ENCODE data around the gene SYP.

DNA sequence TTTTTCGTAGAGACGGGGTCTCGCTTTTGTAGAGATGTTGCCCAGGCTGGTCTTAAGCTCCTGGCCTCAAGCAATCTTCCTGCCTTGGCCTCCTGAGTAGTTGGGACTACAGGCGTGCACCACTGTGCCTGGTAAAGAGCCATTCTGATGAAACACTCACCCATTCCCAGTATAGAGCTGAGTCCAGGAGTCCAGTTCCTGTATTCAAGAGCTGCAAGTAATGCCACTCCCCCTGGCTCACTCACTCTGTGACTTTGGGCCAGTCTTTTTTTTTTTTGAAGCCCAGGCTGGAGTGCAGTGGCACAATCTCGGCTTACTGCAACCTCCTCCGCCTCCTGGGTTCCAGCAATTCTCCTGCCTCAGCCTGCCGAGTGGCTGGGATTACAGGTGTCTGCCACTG lies 38.7 kb upstream of the SYP start:
- TF ChIP-seq EP300 (IDR thresholded peaks at IDR 0.05) (no peak), POLR2A (IDR thresholded peaks at IDR 0.05) (no peak)
- TF ChIP-seq, protein P1, sequence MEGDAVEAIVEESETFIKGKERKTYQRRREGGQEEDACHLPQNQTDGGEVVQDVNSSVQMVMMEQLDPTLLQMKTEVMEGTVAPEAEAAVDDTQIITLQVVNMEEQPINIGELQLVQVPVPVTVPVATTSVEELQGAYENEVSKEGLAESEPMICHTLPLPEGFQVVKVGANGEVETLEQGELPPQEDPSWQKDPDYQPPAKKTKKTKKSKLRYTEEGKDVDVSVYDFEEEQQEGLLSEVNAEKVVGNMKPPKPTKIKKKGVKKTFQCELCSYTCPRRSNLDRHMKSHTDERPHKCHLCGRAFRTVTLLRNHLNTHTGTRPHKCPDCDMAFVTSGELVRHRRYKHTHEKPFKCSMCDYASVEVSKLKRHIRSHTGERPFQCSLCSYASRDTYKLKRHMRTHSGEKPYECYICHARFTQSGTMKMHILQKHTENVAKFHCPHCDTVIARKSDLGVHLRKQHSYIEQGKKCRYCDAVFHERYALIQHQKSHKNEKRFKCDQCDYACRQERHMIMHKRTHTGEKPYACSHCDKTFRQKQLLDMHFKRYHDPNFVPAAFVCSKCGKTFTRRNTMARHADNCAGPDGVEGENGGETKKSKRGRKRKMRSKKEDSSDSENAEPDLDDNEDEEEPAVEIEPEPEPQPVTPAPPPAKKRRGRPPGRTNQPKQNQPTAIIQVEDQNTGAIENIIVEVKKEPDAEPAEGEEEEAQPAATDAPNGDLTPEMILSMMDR (IDR thresholded peaks at IDR 0.05): no peak
